Progenitor cell of endocrine pancreas (in vitro differentiated cells): ENCODE measurements around the gene OXCT2. TPM values are rescaled to one million over a fixed set of nuclear protein-coding genes. Genes with fewer than 3 reads are reported as not detected.

Experiments used
- DNase-seq: peaks from one replicate; pipeline ENCODE4 v3.0.0; 2021; ENCODE audit warnings: low spot score; ENCODE audit not compliant: unreplicated experiment
- H3K27ac Mint-ChIP-seq: 2 replicates; pipeline ENCODE4 v1.8.0; 2021; ENCODE audit warnings: mild to moderate bottlenecking, moderate library complexity, mixed read lengths
- H3K27me3 Mint-ChIP-seq: 2 replicates; pipeline ENCODE4 v1.8.0; 2021; ENCODE audit warnings: mixed read lengths
- H3K36me3 Mint-ChIP-seq: 2 replicates; pipeline ENCODE4 v1.8.0; 2022; ENCODE audit warnings: mixed read lengths; ENCODE audit not compliant: insufficient read depth
- H3K4me1 Mint-ChIP-seq: 2 replicates; pipeline ENCODE4 v1.8.0; 2021; ENCODE audit warnings: low read depth, mixed read lengths
- H3K4me3 Mint-ChIP-seq: 2 replicates; pipeline ENCODE4 v1.8.0; 2021; ENCODE audit warnings: low read depth, mild to moderate bottlenecking, moderate library complexity, mixed read lengths
- H3K9me3 Mint-ChIP-seq: 2 replicates; pipeline ENCODE4 v1.8.0; 2021; ENCODE audit warnings: low read depth, mixed read lengths
- CTCF ChIP-seq: fragments of 200-600 bp; sonication (generic); IDR thresholded peaks from one replicate; pipeline ENCODE4 v1.5.0; 2021; ENCODE audit warnings: antibody characterized with exemption, mild to moderate bottlenecking; ENCODE audit not compliant: unreplicated experiment
- total RNA-seq: library from RNA; stranded (reverse); gene quantifications from 2 replicates; pipeline ENCODE4 v1.2.1, GENCODE V29; 2021

The OXCT2 gene
- total RNA-seq, 1 donor from 2014 or later, result not detected

GRCh38 chr1:39751595-39751994 is 19.6 kb downstream of the OXCT2 start:
- Mint-ChIP-seq H3K4me1 (no peaks in the 10 kb centered on the region), H3K27me3 (no peaks in the 10 kb centered on the region), H3K27ac (no peak overlapping the region), H3K4me3 (no peak overlapping the region), H3K36me3 (peaks cover 23% of the 10 kb centered on the region), H3K9me3 (no peaks in the 10 kb centered on the region)
- no peak for TF ChIP-seq CTCF
- DNase-seq, result no peak

GRCh38 chr1:39745016-39745670 is 26.0 kb downstream of the OXCT2 start:
- Mint-ChIP-seq H3K4me3 (no peak overlapping the region), H3K4me1 (peaks cover 12% of the 10 kb centered on the region), H3K36me3 (peaks cover 46% of the 10 kb centered on the region), H3K27ac (no peak overlapping the region), H3K27me3 (no peaks in the 10 kb centered on the region), H3K9me3 (no peaks in the 10 kb centered on the region)
- TF ChIP-seq CTCF, result no peak
- DNase-seq, result no peak

GRCh38 chr1:39738622-39739366 is 32.4 kb downstream of the OXCT2 start, which contains the start of gene PPIE:
Gene PPIE (plus strand): TSS chr1:39738882. CDS start chr1:39738901, 19 bp downstream.
- Mint-ChIP-seq H3K4me3 (peak within 1 kb of the TSS; percentile 91), H3K4me1 (peaks cover 20% of the 10 kb centered on the region), H3K27me3 (peaks cover 34% of the 10 kb centered on the region), H3K9me3 (no peaks in the 10 kb centered on the region), H3K36me3 (peaks cover 20% of the 10 kb centered on the region), H3K27ac (peak within 1 kb of the TSS; percentile 93)
- peak; percentile 73 for DNase-seq
- no peak for TF ChIP-seq CTCF

- no peak for DNase-seq
- Mint-ChIP-seq H3K9me3 (no peaks in the 10 kb centered on the region), H3K27ac (no peak overlapping the region), H3K4me1 (peaks cover 22% of the 10 kb centered on the region), H3K4me3 (no peak overlapping the region), H3K36me3 (peaks cover 14% of the 10 kb centered on the region), H3K27me3 (peaks cover 44% of the 10 kb centered on the region)
- TF ChIP-seq CTCF, result no peak
These were observed 33.5 kb downstream of the OXCT2 start for GRCh38 chr1:39737546-39738169.

GRCh38 chr1:39735731-39736130 is 35.4 kb downstream of the OXCT2 start:
- Mint-ChIP-seq H3K27ac (no peak overlapping the region), H3K36me3 (peaks cover 2% of the 10 kb centered on the region), H3K9me3 (no peaks in the 10 kb centered on the region), H3K4me3 (no peak overlapping the region), H3K4me1 (peaks cover 14% of the 10 kb centered on the region), H3K27me3 (peaks cover 53% of the 10 kb centered on the region)
- no peak for TF ChIP-seq CTCF
- DNase-seq, result no peak
